ENCODE data around the gene IL5RA.
A peak's percentile ranks its signal among the peaks of the same experiment; 100 is the strongest.

IL5RA gene

GRCh38 chr3:3129579-3129978 lies 19.4 kb upstream of the IL5RA start:
- Histone ChIP-seq H3K27ac (replicated peaks) (peak overlapping the region; percentile 2; the same call in 1 of the 2 replicates), H3K27me3 (ENCODE audit: insufficient read depth, poor library complexity, severe bottlenecking) (no peaks in the 10 kb centered on the region), H3K4me3 (replicated peaks; ENCODE audit: insufficient read depth, low read length) (no peak overlapping the region)
- TF ChIP-seq CTCF (IDR thresholded peaks at IDR 0.05; ENCODE audit: insufficient read depth, low read length): no peak
- TF ChIP-seq GABPA (IDR thresholded peaks at IDR 0.05; ENCODE audit: low read depth): no peak
- TF ChIP-seq REST (IDR thresholded peaks at IDR 0.05; ENCODE audit: insufficient replicate concordance, low read depth): no peak
- TF ChIP-seq POLR2AphosphoS5 (IDR thresholded peaks at IDR 0.05; ENCODE audit: low read depth): no peak
- TF ChIP-seq SPI1 (IDR thresholded peaks at IDR 0.05; ENCODE audit: borderline replicate concordance, low read depth): no peak
- no peak for DNase-seq (ENCODE audit: low read depth in 1 of 2, low spot score in 1 of 2)

GRCh38 chr3:3127432-3128010 lies 17.3 kb upstream of the IL5RA start:
- peak in 1 of 2 experiments; percentile 49 for DNase-seq (ENCODE audit: low read depth in 1 of 2, low spot score in 1 of 2)
- no peaks in the 10 kb centered on the region for H3K27me3 ChIP-seq (ENCODE audit: insufficient read depth, poor library complexity, severe bottlenecking)
- H3K27ac ChIP-seq (replicated peaks): peak overlapping the region; percentile 97
- TF ChIP-seq REST (IDR thresholded peaks at IDR 0.05; ENCODE audit: insufficient replicate concordance, low read depth) (no peak), POLR2AphosphoS5 (IDR thresholded peaks at IDR 0.05; ENCODE audit: low read depth) (no peak), CTCF (IDR thresholded peaks at IDR 0.05; ENCODE audit: insufficient read depth, low read length) (no peak), SPI1 (IDR thresholded peaks at IDR 0.05; ENCODE audit: borderline replicate concordance, low read depth) (no peak), GABPA (IDR thresholded peaks at IDR 0.05; ENCODE audit: low read depth) (no peak)
- peak overlapping the region; percentile 76 for H3K4me3 ChIP-seq (replicated peaks; ENCODE audit: insufficient read depth, low read length)

- TF ChIP-seq POLR2AphosphoS5 (IDR thresholded peaks at IDR 0.05; ENCODE audit: low read depth): peak; percentile 92
- TF ChIP-seq CTCF (IDR thresholded peaks at IDR 0.05; ENCODE audit: insufficient read depth, low read length): no peak
- no peak; the same call in 1 of the 2 replicates for TF ChIP-seq GABPA (IDR thresholded peaks at IDR 0.05; ENCODE audit: low read depth)
- TF ChIP-seq SPI1 (IDR thresholded peaks at IDR 0.05; ENCODE audit: borderline replicate concordance, low read depth): peak; percentile 46; the same call in 1 of the 2 replicates
- peak; percentile 44 for TF ChIP-seq REST (IDR thresholded peaks at IDR 0.05; ENCODE audit: insufficient replicate concordance, low read depth)
- Histone ChIP-seq H3K27me3 (ENCODE audit: insufficient read depth, poor library complexity, severe bottlenecking) (no peaks in the 10 kb centered on the region), H3K4me3 (replicated peaks; ENCODE audit: insufficient read depth, low read length) (peak within 1 kb of the TSS; percentile 76), H3K27ac (replicated peaks) (peak within 1 kb of the TSS; percentile 97)
- peak; percentile 79 to 92 for DNase-seq (ENCODE audit: low read depth in 1 of 2, low spot score in 1 of 2)
Observed at GRCh38 chr3:3126477-3127431, 16.6 kb upstream of the IL5RA start, which contains the start of gene TRNT1. Gene TRNT1, plus strand, starts transcription at chr3:3126940. Its CDS starts 2,101 bp downstream, at chr3:3129041.

All from HL-60 (cell line).